Stimulated activated naive CD4-positive, alpha-beta T cell treated with Interleukin-2 at 50 U/mL for 16 hours (primary cell): Measurements from ENCODE around the gene WDHD1.
"Not testable (repeated sequence)": the region's sequence is repeated elsewhere in the genome, so short reads cannot be mapped to it uniquely, and the experiment has no call there.

Experiments
- DNase-seq: peaks from one replicate; lab custom pipeline; 2025; lab: John Stamatoyannopoulos, UW

WDHD1 gene

GRCh38 chr14:55026793-55027561, at the start of gene WDHD1, which contains the start of gene SOCS4:
TSS of gene WDHD1 (minus strand) at chr14:55027099. CDS start at chr14:55026787, 312 bp downstream.
TSS of gene SOCS4 (plus strand) at chr14:55027236. CDS start at chr14:55043042, 15,806 bp downstream.
- peak; percentile 95 for DNase-seq

GRCh38 chr14:55075628-55076175, 48.8 kb upstream of the WDHD1 start:
- no peak for DNase-seq

- DNase-seq, result no peak
Observed at GRCh38 chr14:55074662-55075061, 47.8 kb upstream of the WDHD1 start.

GRCh38 chr14:55073856-55074255, 47.0 kb upstream of the WDHD1 start:
- no peak for DNase-seq

- DNase-seq, result peak; percentile 19
Observed at GRCh38 chr14:55071870-55072640, 45.2 kb upstream of the WDHD1 start.

- no peak for DNase-seq
Observed at GRCh38 chr14:55070981-55071411, 44.1 kb upstream of the WDHD1 start.

- DNase-seq, result no peak
Observed at GRCh38 chr14:55066223-55066622, 39.3 kb upstream of the WDHD1 start.

- DNase-seq, result no peak
Observed at GRCh38 chr14:55065411-55065810, 38.5 kb upstream of the WDHD1 start.

- not testable (repeated sequence) for DNase-seq
Observed at GRCh38 chr14:55064896-55065295, 38.0 kb upstream of the WDHD1 start.

GRCh38 chr14:55062517-55063351, 35.8 kb upstream of the WDHD1 start:
- no peak for DNase-seq

- DNase-seq, result no peak
Observed at GRCh38 chr14:55059333-55059732, 32.4 kb upstream of the WDHD1 start.

GRCh38 chr14:55057919-55058318, 31.0 kb upstream of the WDHD1 start:
- no peak for DNase-seq

- DNase-seq, result no peak
Observed at GRCh38 chr14:55054098-55054497, 27.2 kb upstream of the WDHD1 start.

GRCh38 chr14:55053500-55053899, 26.6 kb upstream of the WDHD1 start:
- DNase-seq, result no peak

GRCh38 chr14:55053018-55053417, 26.1 kb upstream of the WDHD1 start:
- DNase-seq, result no peak

- DNase-seq, result no peak
Observed at GRCh38 chr14:55052269-55052930, 25.5 kb upstream of the WDHD1 start.

- DNase-seq, result peak; percentile 86
Observed at GRCh38 chr14:55051423-55052268, 24.7 kb upstream of the WDHD1 start, which contains the start of gene MAPK1IP1L. TSS of gene MAPK1IP1L (plus strand) at chr14:55051647. CDS start at chr14:55061684, 10,037 bp downstream.

GRCh38 chr14:55051165-55051422, 24.2 kb upstream of the WDHD1 start:
- no peak for DNase-seq

- DNase-seq, result no peak
Observed at GRCh38 chr14:55048900-55049436, 22.1 kb upstream of the WDHD1 start.
